H1 (cell line): ENCODE results near the gene ITPR1.

ENCODE experiments used
- CBX8 ChIP-seq: fragments of 300-800, 300-1000 bp; sonication (generic); IDR thresholded peaks from 2 replicates; pipeline ENCODE4 v1.7.1; 2016; ENCODE audit warnings: low read depth, low read length, borderline replicate concordance
- CEBPB ChIP-seq: IDR thresholded peaks from 2 replicates; pipeline ENCODE4 v1.6.1; 2012; ENCODE audit warnings: low read depth, low read length
- EP300 ChIP-seq, 2 experiments: IDR thresholded peaks; 1 replicate in 1 of 2; 2 replicates in 1 of 2; pipeline ENCODE4 v1.6.1; 2011 to 2012; ENCODE audit warnings: low read depth in 2 of 2, low read length in 2 of 2, mild to moderate bottlenecking in 2 of 2, borderline replicate concordance in 1 of 2, inconsistent platforms in 1 of 2, moderate library complexity in 1 of 2
- EZH2 ChIP-seq: fragments of 200-600 bp; sonication (generic); IDR thresholded peaks from 2 replicates; pipeline ENCODE4 v1.7.1; 2012; ENCODE audit warnings: low read depth, mild to moderate bottlenecking, moderate library complexity, low read length, inconsistent platforms; ENCODE audit not compliant: severe bottlenecking
- MAFK ChIP-seq: IDR thresholded peaks from 2 replicates; pipeline ENCODE4 v1.6.1; 2012; ENCODE audit warnings: low read depth, mild to moderate bottlenecking, improper control_type of control experiment, low read length
- POLR2A ChIP-seq, 2 experiments: IDR thresholded peaks; 1 replicate in 1 of 2; 2 replicates in 1 of 2; pipeline ENCODE4 v1.6.1; 2011; ENCODE audit warnings: low read depth in 2 of 2, low read length in 2 of 2, mild to moderate bottlenecking in 2 of 2; ENCODE audit errors: control extremely low read depth in 1 of 2
- POLR2AphosphoS5 ChIP-seq: IDR thresholded peaks from 2 replicates; pipeline ENCODE4 v1.6.1; 2011; ENCODE audit warnings: low read depth, low read length
- RBBP5 ChIP-seq: IDR thresholded peaks from 2 replicates; pipeline ENCODE4 v1.7.1; 2012; ENCODE audit warnings: low read depth, mild to moderate bottlenecking, inconsistent platforms, low read length, moderate library complexity, borderline replicate concordance
- ZNF274 ChIP-seq: IDR thresholded peaks from 2 replicates; pipeline ENCODE4 v1.7.0; 2012; ENCODE audit warnings: low read length, borderline replicate concordance; ENCODE audit errors: extremely low read depth
- TF ChIP-seq, protein P1 (sequence below): IDR thresholded peaks from 2 replicates; pipeline ENCODE4 v1.6.1; 2012; ENCODE audit warnings: inconsistent platforms
- TF ChIP-seq, protein P2 (sequence below), 3 experiments: IDR thresholded peaks; 1 replicate in 2 of 3; 2 replicates in 1 of 3; pipeline versions ENCODE4 v1.5.1 to v1.6.1; 2011; ENCODE audit warnings: low read length in 3 of 3, mild to moderate bottlenecking in 3 of 3, inconsistent platforms in 2 of 3, low read depth in 1 of 3, moderate library complexity in 1 of 3; ENCODE audit not compliant: insufficient read depth in 1 of 3; ENCODE audit errors: control extremely low read depth in 1 of 3

DNA sequence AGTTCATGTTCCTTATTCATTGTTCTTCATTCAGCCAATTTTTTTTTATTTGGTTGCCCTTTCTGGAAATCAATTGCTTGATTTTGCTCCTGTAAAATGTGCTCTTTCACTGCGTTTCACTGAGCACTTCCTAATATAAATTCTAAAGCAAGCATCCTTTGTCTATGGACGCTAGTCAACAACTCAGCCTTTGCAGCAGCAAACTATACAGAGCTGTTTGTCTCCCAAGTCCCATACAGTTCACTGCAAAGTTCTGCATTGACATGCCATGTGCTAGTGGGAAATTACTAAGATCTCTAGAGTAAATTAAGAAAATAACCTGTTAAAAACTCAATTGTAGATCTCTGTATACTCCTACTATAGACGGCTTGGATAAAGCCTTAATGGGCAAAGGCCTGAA is 356.0 kb downstream of the ITPR1 start:
- TF ChIP-seq POLR2AphosphoS5 (no peak), CBX8 (no peak), ZNF274 (no peak), POLR2A (IDR thresholded peaks at IDR 0.05; ENCODE audit: control extremely low read depth in 1 of 2, low read depth in 2 of 2, low read length in 2 of 2) (no peak), MAFK (no peak), EZH2 (no peak), RBBP5 (no peak), CEBPB (no peak), EP300 (IDR thresholded peaks at IDR 0.05; ENCODE audit: borderline replicate concordance in 1 of 2, low read depth in 2 of 2, low read length in 2 of 2) (no peak)
- TF ChIP-seq, protein P1, sequence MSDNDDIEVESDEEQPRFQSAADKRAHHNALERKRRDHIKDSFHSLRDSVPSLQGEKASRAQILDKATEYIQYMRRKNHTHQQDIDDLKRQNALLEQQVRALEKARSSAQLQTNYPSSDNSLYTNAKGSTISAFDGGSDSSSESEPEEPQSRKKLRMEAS: no peak
- TF ChIP-seq, protein P2, sequence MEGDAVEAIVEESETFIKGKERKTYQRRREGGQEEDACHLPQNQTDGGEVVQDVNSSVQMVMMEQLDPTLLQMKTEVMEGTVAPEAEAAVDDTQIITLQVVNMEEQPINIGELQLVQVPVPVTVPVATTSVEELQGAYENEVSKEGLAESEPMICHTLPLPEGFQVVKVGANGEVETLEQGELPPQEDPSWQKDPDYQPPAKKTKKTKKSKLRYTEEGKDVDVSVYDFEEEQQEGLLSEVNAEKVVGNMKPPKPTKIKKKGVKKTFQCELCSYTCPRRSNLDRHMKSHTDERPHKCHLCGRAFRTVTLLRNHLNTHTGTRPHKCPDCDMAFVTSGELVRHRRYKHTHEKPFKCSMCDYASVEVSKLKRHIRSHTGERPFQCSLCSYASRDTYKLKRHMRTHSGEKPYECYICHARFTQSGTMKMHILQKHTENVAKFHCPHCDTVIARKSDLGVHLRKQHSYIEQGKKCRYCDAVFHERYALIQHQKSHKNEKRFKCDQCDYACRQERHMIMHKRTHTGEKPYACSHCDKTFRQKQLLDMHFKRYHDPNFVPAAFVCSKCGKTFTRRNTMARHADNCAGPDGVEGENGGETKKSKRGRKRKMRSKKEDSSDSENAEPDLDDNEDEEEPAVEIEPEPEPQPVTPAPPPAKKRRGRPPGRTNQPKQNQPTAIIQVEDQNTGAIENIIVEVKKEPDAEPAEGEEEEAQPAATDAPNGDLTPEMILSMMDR (IDR thresholded peaks at IDR 0.05; ENCODE audit: control extremely low read depth in 1 of 3, insufficient read depth in 1 of 3, low read depth in 1 of 3, low read length in 3 of 3): no peak
